ENCODE data around the gene NFATC4. TPM values are rescaled to one million over a fixed set of nuclear protein-coding genes. Genes with fewer than 3 reads are reported as not detected.
A peak's percentile ranks its signal among the peaks of the same experiment; 100 is the strongest.

The NFATC4 gene
- polyA plus RNA-seq, 1 donor from 2014 or later, result 0.22 TPM

DNA sequence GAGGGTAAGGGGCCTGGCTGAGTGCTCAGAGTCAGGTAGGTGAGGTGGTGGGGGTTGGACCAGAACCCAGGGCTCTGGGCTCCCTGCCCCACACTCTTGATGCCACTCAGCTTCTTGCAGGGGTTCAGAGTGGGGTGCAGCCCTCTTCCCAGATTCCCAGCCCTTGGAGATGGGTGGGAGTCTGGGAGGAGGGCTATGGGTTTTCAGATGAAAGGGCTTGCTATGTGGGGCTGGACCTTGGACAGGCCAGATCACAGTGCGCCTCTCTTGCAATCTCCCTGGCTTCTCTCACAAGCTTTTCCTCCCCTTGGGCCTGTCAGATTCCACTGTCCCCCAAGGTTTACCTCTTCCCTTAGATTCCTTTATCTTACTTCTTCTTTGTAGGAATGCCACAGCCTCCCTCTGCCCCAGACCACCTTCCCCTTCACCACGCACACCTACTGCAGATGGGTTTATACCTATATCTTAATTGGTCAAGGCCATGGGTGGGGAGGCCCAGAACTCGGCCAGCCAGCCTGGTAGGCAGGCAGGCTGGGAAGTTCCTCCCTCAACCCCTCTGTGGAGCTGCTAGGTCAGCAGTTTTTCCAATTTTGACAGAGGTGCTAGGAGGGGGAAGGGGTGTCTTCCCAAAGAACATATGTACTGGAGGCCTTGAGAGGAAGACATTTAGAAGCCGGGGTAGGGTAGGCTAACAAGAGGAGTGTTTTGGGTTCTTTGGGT lies 32.2 kb downstream of the NFATC4 start:
- no peaks in the 10 kb centered on the region for H4K20me1 ChIP-seq (ENCODE audit: insufficient read depth)
- H3K4me3 ChIP-seq (ENCODE audit: low read length), result peak overlapping the region; percentile 82
- peak overlapping the region; percentile 76 for H3K9ac ChIP-seq (ENCODE audit: low read length)
- no peak overlapping the region for H3K27ac ChIP-seq (ENCODE audit: low read length)
- peaks cover 3% of the 10 kb centered on the region for H3K27me3 ChIP-seq (ENCODE audit: insufficient read depth, low read depth, low read length)
- H3K9me2 ChIP-seq (ENCODE audit: insufficient read depth, low read length), result no peaks in the 10 kb centered on the region
- TF ChIP-seq TAF1 (IDR thresholded peaks at IDR 0.05; ENCODE audit: low read depth) (no peak), POLR2AphosphoS5 (IDR thresholded peaks at IDR 0.05) (no peak), EZH2 (IDR thresholded peaks at IDR 0.05; ENCODE audit: borderline replicate concordance, insufficient read depth, low read length, poor library complexity, severe bottlenecking) (no peak), EP300 (conservative IDR thresholded peaks at IDR 0.05; ENCODE audit: poor library complexity, severe bottlenecking) (no peak), RAD21 (conservative IDR thresholded peaks at IDR 0.05) (no peak), MXI1 (conservative IDR thresholded peaks at IDR 0.05; ENCODE audit: poor library complexity, severe bottlenecking) (no peak), SMC3 (conservative IDR thresholded peaks at IDR 0.05; ENCODE audit: poor library complexity) (no peak)
- TF ChIP-seq, protein P1, sequence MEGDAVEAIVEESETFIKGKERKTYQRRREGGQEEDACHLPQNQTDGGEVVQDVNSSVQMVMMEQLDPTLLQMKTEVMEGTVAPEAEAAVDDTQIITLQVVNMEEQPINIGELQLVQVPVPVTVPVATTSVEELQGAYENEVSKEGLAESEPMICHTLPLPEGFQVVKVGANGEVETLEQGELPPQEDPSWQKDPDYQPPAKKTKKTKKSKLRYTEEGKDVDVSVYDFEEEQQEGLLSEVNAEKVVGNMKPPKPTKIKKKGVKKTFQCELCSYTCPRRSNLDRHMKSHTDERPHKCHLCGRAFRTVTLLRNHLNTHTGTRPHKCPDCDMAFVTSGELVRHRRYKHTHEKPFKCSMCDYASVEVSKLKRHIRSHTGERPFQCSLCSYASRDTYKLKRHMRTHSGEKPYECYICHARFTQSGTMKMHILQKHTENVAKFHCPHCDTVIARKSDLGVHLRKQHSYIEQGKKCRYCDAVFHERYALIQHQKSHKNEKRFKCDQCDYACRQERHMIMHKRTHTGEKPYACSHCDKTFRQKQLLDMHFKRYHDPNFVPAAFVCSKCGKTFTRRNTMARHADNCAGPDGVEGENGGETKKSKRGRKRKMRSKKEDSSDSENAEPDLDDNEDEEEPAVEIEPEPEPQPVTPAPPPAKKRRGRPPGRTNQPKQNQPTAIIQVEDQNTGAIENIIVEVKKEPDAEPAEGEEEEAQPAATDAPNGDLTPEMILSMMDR (IDR thresholded peaks at IDR 0.05; ENCODE audit: poor library complexity, severe bottlenecking), result no peak
- TF ChIP-seq, protein P2, sequence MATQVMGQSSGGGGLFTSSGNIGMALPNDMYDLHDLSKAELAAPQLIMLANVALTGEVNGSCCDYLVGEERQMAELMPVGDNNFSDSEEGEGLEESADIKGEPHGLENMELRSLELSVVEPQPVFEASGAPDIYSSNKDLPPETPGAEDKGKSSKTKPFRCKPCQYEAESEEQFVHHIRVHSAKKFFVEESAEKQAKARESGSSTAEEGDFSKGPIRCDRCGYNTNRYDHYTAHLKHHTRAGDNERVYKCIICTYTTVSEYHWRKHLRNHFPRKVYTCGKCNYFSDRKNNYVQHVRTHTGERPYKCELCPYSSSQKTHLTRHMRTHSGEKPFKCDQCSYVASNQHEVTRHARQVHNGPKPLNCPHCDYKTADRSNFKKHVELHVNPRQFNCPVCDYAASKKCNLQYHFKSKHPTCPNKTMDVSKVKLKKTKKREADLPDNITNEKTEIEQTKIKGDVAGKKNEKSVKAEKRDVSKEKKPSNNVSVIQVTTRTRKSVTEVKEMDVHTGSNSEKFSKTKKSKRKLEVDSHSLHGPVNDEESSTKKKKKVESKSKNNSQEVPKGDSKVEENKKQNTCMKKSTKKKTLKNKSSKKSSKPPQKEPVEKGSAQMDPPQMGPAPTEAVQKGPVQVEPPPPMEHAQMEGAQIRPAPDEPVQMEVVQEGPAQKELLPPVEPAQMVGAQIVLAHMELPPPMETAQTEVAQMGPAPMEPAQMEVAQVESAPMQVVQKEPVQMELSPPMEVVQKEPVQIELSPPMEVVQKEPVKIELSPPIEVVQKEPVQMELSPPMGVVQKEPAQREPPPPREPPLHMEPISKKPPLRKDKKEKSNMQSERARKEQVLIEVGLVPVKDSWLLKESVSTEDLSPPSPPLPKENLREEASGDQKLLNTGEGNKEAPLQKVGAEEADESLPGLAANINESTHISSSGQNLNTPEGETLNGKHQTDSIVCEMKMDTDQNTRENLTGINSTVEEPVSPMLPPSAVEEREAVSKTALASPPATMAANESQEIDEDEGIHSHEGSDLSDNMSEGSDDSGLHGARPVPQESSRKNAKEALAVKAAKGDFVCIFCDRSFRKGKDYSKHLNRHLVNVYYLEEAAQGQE (IDR thresholded peaks at IDR 0.05; ENCODE audit: borderline replicate concordance), result no peak
- H3K79me2 ChIP-seq (replicated peaks; ENCODE audit: insufficient read depth, low read length), result peaks cover 11% of the 10 kb centered on the region
- no peaks in the 10 kb centered on the region for H3K9me3 ChIP-seq (ENCODE audit: low read length)
- H2AFZ ChIP-seq (ENCODE audit: low read depth, low read length), result peak overlapping the region; percentile 91
- H3K36me3 ChIP-seq (ENCODE audit: insufficient read depth, low read length), result no peaks in the 10 kb centered on the region
- H3K4me2 ChIP-seq (ENCODE audit: low read length), result peak overlapping the region; percentile 92
- no peaks in the 10 kb centered on the region for H3F3A ChIP-seq (ENCODE audit: insufficient read depth, low read length, poor library complexity, severe bottlenecking)

- Histone ChIP-seq H4K20me1 (ENCODE audit: insufficient read depth) (no peaks in the 10 kb centered on the region), H3K79me2 (replicated peaks; ENCODE audit: insufficient read depth, low read length) (peaks cover 11% of the 10 kb centered on the region), H3K9me2 (ENCODE audit: insufficient read depth, low read length) (no peaks in the 10 kb centered on the region), H3K36me3 (ENCODE audit: insufficient read depth, low read length) (no peaks in the 10 kb centered on the region), H3K27ac (ENCODE audit: low read length) (no peak overlapping the region), H3K9me3 (ENCODE audit: low read length) (no peaks in the 10 kb centered on the region), H3F3A (ENCODE audit: insufficient read depth, low read length, poor library complexity, severe bottlenecking) (no peaks in the 10 kb centered on the region), H3K27me3 (ENCODE audit: insufficient read depth, low read depth, low read length) (peaks cover 3% of the 10 kb centered on the region), H3K4me2 (ENCODE audit: low read length) (no peak overlapping the region), H2AFZ (ENCODE audit: low read depth, low read length) (no peak overlapping the region), H3K9ac (ENCODE audit: low read length) (no peak overlapping the region), H3K4me3 (ENCODE audit: low read length) (peak overlapping the region; percentile 82)
- TF ChIP-seq, protein P2 (IDR thresholded peaks at IDR 0.05; ENCODE audit: borderline replicate concordance), result no peak
- TF ChIP-seq RAD21 (conservative IDR thresholded peaks at IDR 0.05) (no peak), POLR2AphosphoS5 (IDR thresholded peaks at IDR 0.05) (no peak)
Measured at GRCh38 chr14:24401810-24402702, 34.1 kb downstream of the NFATC4 start.

Measured in neural cell (in vitro differentiated cells).